ENCODE data around the gene GALNT7. TPM values are rescaled to one million over a fixed set of nuclear protein-coding genes. Genes with fewer than 3 reads are reported as not detected.

Gene GALNT7
- total and polyA plus RNA-seq, 7 donors: 0.69 to 3.2 (median 1.6) TPM

DNA sequence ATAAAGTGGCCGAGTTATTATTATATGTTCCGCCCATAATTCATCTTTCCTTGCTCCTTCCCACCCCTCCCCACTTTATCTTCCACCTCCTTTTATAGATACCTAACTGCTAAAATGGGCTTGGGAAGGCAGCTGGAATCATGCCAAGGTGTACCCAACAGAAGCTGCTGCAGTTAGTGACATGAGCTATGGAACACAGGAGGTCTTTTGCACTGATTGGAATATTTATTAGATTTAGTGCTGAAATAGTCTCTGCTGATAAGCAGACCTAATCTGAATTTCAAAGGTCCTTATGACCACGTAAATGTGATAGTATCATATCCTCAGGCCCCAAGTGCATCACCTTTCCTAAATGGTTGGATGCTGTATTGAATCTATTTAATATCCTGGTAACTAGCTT lies 100.7 kb downstream of the GALNT7 start:
- intact Hi-C loops (cut with DNase I): no loop called here
- Histone ChIP-seq H3K27me3 (ENCODE audit: insufficient read depth in 3 of 3, low read length in 2 of 3) (no peaks in the 10 kb centered on the region), H3K27ac (no peak overlapping the region), H3K4me3 (no peak overlapping the region), H3K36me3 (ENCODE audit: insufficient read depth in 1 of 2, low read depth in 1 of 2) (no peaks in the 10 kb centered on the region), H3K4me1 (peaks cover 8% of the 10 kb centered on the region), H3K9me3 (no peaks in the 10 kb centered on the region)
- DNase-seq: no peak
- TF ChIP-seq, protein P1, sequence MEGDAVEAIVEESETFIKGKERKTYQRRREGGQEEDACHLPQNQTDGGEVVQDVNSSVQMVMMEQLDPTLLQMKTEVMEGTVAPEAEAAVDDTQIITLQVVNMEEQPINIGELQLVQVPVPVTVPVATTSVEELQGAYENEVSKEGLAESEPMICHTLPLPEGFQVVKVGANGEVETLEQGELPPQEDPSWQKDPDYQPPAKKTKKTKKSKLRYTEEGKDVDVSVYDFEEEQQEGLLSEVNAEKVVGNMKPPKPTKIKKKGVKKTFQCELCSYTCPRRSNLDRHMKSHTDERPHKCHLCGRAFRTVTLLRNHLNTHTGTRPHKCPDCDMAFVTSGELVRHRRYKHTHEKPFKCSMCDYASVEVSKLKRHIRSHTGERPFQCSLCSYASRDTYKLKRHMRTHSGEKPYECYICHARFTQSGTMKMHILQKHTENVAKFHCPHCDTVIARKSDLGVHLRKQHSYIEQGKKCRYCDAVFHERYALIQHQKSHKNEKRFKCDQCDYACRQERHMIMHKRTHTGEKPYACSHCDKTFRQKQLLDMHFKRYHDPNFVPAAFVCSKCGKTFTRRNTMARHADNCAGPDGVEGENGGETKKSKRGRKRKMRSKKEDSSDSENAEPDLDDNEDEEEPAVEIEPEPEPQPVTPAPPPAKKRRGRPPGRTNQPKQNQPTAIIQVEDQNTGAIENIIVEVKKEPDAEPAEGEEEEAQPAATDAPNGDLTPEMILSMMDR (IDR thresholded peaks at IDR 0.05): no peak
- WGBS, 3 donors: 91 to 99% (median 92%) methylated on average over 3 of the region's 3 CpGs
- ATAC-seq: no peak

DNA sequence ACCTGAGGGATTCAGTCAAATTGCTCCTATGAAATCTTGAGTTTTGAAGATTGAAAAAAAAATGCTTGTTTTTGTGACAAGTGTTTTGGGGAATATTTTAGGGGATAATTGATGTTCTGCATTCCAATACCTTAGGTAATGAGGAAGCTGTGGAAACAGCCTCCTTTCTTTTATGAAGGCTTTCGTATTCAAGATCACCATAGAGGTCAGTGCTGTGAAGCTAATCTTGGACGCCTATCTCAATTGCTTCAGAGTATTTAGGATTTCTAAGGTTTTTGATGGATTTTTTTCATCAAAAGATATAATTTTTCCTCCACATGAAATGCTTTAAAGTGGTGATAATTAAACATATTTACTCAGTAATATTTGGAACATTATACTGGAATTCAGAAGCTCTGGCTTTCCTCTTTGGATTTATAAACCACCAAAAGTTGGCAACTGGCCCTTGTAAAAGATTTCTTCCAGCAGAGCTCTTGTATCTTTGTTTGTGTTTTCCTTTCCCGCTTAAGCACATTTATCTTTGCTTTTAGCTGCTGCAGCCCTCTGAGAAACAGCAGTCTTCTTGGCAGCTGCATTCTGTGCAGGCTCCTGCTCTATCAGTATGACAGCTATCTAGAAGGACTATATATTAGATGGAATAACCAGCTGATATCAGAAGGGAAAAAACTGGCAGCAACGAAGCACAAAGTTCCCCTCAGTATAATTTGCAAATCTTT lies 101.9 kb downstream of the GALNT7 start:
- DNase-seq (no peak), ATAC-seq (no peak)
- intact Hi-C loops (cut with DNase I): no loop called here
- TF ChIP-seq, protein P1 (IDR thresholded peaks at IDR 0.05): no peak
- no peak overlapping the region for H3K27ac ChIP-seq
- no peaks in the 10 kb centered on the region for H3K27me3 ChIP-seq (ENCODE audit: insufficient read depth in 3 of 3, low read length in 2 of 3)
- no peak overlapping the region for H3K4me3 ChIP-seq
- no peaks in the 10 kb centered on the region for H3K36me3 ChIP-seq (ENCODE audit: insufficient read depth in 1 of 2, low read depth in 1 of 2)
- no peaks in the 10 kb centered on the region for H3K9me3 ChIP-seq
- H3K4me1 ChIP-seq: no peaks in the 10 kb centered on the region
- WGBS, 3 donors: 49 to 65% (median 50%) methylated on average over 4 of the region's 4 CpGs

DNA sequence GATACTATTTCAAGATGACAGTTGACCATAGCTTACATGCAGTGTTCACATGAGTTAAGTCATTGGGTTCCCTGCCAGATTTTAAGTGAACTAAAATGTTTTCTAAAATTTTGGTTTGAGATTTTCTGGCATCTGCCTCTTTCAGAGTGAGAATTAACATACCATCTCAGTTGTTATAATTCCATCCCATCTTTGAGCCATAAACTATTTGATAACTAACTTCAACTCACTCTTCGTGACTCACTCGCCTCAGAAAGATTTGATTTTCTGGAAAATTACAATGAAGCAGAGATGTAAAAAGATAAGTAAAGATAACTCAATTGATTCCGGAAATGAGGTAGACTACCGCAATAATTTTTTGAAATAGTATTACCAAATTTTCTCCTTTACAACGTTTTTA lies 103.7 kb downstream of the GALNT7 start:
- Histone ChIP-seq H3K27me3 (ENCODE audit: insufficient read depth in 3 of 3, low read length in 2 of 3) (no peaks in the 10 kb centered on the region), H3K36me3 (ENCODE audit: insufficient read depth in 1 of 2, low read depth in 1 of 2) (no peaks in the 10 kb centered on the region), H3K9me3 (no peaks in the 10 kb centered on the region), H3K4me1 (no peaks in the 10 kb centered on the region), H3K27ac (no peak overlapping the region), H3K4me3 (no peak overlapping the region)
- no peak for DNase-seq
- intact Hi-C loops (cut with DNase I): no loop called here
- TF ChIP-seq, protein P1 (IDR thresholded peaks at IDR 0.05): no peak
- WGBS, 3 donors: 73 to 84% (median 74%) methylated on average over 5 of the region's 5 CpGs
- no peak for ATAC-seq

- Histone ChIP-seq H3K4me1 (no peaks in the 10 kb centered on the region), H3K9me3 (no peaks in the 10 kb centered on the region), H3K36me3 (ENCODE audit: insufficient read depth in 1 of 2, low read depth in 1 of 2) (no peaks in the 10 kb centered on the region), H3K4me3 (no peak overlapping the region), H3K27ac (no peak overlapping the region), H3K27me3 (ENCODE audit: insufficient read depth in 3 of 3, low read length in 2 of 3) (no peaks in the 10 kb centered on the region)
- TF ChIP-seq, protein P1 (IDR thresholded peaks at IDR 0.05): no peak
- DNase-seq: no peak
- 46 to 53% (median 50%) methylated on average over 1 of the region's 1 CpG for WGBS, 3 donors
- intact Hi-C loops (cut with DNase I): no loop called here
- no peak for ATAC-seq
These were observed 104.4 kb downstream of the GALNT7 start for GRCh38 chr4:173272996-173273395.

DNA sequence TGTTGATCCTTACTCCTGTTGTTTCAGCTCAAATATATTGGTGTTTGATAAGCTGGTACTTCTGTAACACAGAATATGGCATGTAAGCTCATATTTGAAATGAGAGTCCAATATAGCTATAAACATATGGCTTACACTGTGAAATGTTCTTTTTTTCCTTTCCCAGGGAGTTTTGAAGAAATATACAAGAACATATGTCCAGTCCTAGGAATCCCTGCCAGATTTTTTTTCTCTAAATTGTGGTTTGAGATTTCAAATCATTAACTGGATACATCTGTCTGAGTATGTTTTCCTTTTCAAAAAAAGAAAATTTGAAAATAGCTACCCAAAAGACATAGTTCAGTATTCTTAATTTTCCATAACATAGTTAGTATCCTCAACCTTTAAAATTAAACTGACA lies 105.3 kb downstream of the GALNT7 start:
- no peaks in the 10 kb centered on the region for H3K9me3 ChIP-seq
- DNase-seq (no peak), ATAC-seq (no peak)
- no peaks in the 10 kb centered on the region for H3K36me3 ChIP-seq (ENCODE audit: insufficient read depth in 1 of 2, low read depth in 1 of 2)
- no peaks in the 10 kb centered on the region for H3K27me3 ChIP-seq (ENCODE audit: insufficient read depth in 3 of 3, low read length in 2 of 3)
- no peak overlapping the region for H3K27ac ChIP-seq
- intact Hi-C loops (cut with DNase I): no loop called here
- no peaks in the 10 kb centered on the region for H3K4me1 ChIP-seq
- H3K4me3 ChIP-seq: no peak overlapping the region
- TF ChIP-seq, protein P1 (IDR thresholded peaks at IDR 0.05): no peak

All from psoas muscle (tissue), 8 donors.